GM21619 (cell line): ENCODE measurements around the gene ATP11B.
"Not testable (repeated sequence)": the region's sequence is repeated elsewhere in the genome, so short reads cannot be mapped to it uniquely, and the experiment has no call there.

Experiments
- ATAC-seq: cut with Tn5 transposase; IDR thresholded peaks from one replicate; pipeline ENCODE4 v1.9.1; 2021; ENCODE audit not compliant: unreplicated experiment

Gene ATP11B

GRCh38 chr3:182824957-182825356 lies 31.7 kb downstream of the ATP11B start:
- ATAC-seq = no peak

DNA sequence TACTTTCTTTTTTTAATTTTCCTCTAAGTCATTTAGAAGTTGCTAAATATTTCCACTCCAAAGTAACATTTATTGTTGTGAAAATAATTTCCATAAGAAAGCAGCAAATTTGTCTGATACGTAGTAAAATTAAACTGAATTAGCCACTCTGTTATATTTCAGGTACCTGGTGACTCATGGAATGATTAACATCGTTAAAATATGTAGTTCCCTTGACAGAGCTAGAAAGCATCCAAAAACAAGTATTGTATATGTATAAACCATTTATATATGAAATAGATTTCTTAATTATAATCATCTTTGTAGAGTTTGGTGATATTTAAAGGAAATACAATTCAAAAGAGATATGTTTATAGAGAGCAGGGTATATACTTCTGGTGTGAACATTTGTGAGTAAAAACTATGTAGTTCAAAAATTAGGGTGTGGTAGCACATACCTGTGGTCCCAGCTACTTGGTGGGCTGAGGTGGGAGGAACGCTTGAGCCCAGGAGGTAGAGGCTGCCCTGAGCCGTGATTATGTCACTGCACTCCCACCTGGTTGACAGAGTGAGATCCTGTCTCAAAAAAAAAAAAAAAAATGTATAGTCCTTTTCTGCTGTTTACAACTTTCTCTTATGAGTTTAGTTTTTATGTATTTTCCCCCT lies 36.6 kb downstream of the ATP11B start:
- no peak for ATAC-seq

- no peak for ATAC-seq
Observed at GRCh38 chr3:182837855-182838454, 44.7 kb downstream of the ATP11B start.

GRCh38 chr3:182843478-182843877 lies 50.2 kb downstream of the ATP11B start:
- ATAC-seq = no peak

GRCh38 chr3:182848906-182849305 lies 55.6 kb downstream of the ATP11B start:
- no peak for ATAC-seq

- ATAC-seq = no peak
Observed at GRCh38 chr3:182855076-182855475, 61.8 kb downstream of the ATP11B start.

GRCh38 chr3:182861348-182861747 lies 68.0 kb downstream of the ATP11B start:
- no peak for ATAC-seq

DNA sequence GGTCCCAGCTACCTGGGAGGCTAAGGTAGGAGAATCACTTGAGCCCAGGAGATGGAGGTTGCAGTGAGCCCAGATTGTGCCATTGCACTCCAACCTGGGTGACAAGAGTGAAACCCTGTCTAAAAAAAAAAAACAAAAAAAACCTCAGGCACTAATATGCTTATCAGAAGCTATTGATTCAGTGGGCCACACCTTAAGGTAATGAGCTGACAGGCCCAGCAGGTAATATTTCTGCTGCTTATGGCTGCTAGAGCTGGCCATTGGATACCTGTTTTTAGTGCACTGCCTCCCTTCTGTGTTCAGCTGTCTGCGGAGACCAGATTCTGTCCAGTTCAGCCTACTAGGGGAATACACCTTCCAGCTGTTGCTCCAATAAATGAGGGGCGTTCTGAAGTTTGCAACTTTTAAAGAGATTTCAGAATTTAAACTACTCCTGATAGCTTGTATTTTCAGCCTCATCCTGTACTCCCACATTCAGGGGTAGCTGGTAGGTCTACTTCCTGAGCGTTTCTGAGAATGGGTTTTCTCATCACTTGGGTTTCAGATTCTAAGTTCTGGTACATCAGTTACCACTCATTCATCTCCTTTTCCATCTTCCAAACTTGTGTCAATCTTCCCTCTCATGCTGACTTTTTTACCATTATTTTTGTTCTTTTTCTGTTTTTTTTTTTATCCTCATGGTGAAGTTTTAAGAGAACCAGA lies 69.0 kb downstream of the ATP11B start:
- ATAC-seq = no peak

DNA sequence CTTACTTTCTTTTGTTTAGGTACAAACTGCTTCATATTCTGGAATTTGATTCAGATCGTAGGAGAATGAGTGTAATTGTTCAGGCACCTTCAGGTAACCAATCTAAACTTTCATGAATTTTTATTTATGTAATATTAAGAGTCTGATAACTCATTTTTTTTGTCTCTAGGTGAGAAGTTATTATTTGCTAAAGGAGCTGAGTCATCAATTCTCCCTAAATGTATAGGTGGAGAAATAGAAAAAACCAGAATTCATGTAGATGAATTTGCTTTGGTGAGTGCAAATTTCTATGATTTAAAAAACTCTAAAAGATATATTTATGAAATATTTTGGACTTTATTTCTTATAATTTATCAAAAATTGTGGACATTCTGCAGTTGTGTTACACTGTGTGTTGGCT lies 75.8 kb downstream of the ATP11B start:
- ATAC-seq = no peak

GRCh38 chr3:182870917-182871316 lies 77.6 kb downstream of the ATP11B start:
- not testable (repeated sequence) for ATAC-seq

- no peak for ATAC-seq
Observed at GRCh38 chr3:182879031-182879611, 85.8 kb downstream of the ATP11B start.

- ATAC-seq = no peak
Observed at GRCh38 chr3:182886497-182886896, 93.2 kb downstream of the ATP11B start.

DNA sequence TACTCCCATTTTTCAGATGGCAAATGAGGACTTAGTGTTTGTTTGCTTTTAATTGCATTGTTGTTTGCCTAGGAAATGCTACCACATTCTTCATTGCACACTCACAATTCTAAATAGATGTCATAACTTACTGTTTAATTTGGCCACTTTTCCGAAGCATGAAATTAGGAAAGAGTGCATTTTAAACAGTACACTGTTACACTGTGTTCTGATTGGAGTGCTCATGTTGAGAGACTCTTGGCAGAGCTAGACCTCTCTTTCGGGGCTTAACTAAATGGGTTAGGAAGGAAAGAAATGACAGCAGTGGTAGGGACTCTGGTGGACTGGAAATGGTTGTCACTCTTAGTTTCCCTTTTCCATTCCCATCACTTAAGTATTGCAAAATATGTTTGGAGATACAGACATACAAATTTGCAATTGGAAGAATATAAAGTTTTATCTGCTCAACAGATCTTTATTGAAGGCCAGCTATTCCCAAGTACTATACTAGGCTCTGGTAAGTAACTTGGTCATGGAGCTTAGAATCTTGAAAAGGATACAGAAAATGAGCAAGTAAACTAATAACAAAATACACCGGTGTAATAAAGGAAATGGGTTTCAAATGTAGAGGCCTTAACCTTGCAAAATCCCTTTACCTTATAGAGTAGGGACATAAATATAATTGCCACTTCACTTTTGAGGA lies 96.8 kb downstream of the ATP11B start:
- ATAC-seq = no peak

GRCh38 chr3:182891364-182891763 lies 98.1 kb downstream of the ATP11B start:
- ATAC-seq = no peak

DNA sequence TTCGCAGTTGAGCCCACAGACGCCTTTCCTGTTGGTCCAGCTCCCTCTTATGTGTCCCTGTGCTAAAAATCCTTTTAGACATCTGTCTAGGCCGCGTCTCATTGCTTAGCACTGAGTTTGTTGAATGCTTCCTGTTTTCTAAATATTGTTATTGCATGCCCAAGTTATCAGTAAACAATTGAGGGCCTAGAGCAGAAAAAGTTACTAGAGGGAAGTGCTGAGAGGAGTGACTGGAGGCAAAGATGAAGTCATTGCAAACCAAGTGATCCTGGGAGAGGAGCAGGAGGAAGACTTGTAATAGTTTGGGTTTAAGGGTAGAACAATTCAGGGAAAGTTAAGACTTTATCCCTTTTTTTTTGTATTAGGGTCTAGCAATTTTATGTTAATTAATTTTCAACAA lies 98.9 kb downstream of the ATP11B start:
- ATAC-seq = no peak

GRCh38 chr3:182895513-182896112 lies 102.3 kb downstream of the ATP11B start:
- ATAC-seq = no peak

DNA sequence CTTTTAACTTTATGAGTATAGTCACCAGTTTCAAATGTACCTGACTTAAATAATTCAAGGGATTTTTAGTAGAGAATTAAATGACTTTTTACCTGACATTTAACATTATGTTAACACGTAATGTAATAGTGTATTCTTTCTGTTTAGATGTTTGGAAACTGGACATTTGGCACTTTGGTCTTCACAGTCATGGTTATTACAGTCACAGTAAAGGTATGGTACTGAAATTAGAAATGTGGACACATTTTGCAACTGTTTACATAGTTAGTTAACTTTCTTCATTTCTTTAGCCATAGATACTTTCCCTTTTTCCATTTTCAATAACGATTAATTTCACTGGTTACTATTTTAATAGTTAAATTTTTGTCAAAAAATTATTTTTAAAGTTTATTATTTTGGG lies 103.2 kb downstream of the ATP11B start:
- no peak for ATAC-seq

- ATAC-seq = no peak
Observed at GRCh38 chr3:182902236-182902635, 108.9 kb downstream of the ATP11B start.

GRCh38 chr3:182904164-182904563 lies 110.9 kb downstream of the ATP11B start:
- ATAC-seq = no peak

DNA sequence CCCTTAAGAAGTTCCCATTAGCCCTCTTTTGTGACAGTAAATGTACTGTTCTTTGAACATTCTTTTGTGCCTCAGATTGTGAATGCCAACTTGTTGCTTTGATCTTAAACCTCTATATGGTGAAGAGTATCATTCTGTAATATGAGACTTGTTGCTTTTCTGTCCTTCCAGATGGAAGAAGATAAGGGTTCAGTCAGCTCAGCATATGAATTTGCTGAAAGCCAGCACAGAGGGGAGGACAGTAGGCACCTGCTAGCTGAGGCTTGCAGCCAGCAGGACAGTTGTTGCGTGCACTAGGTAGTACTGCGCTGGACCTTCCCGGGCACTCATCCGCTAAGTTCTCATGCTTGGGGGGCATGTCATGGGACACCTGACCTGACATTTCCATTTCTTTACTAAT lies 112.3 kb downstream of the ATP11B start:
- ATAC-seq = no peak

DNA sequence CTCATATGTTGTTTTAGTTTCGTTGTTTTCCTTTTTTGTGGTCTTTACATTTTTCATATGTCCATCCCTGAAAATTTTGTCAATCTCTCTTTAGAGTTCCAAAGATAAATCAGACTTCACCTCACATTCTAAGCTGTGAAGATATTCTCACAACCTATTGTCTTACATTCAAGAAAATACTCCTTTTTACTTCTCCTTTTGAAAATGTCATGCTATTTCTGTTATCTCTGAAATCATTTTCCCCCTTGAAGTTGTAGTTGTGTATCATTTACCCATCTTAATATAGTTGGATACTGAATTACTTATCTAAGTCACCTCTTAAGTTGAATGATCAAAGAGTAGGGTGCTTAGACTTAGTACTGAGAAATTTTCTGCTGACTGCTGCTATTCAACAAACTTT lies 112.7 kb downstream of the ATP11B start:
- ATAC-seq = peak; percentile 47
